ENCODE measurements around the gene ARHGDIA. TPM values are rescaled to one million over a fixed set of nuclear protein-coding genes. Genes with fewer than 3 reads are reported as not detected.

Gene ARHGDIA
- total RNA-seq, 4 donors from 2014 or later = 189 to 480 (median 323) TPM

DNA sequence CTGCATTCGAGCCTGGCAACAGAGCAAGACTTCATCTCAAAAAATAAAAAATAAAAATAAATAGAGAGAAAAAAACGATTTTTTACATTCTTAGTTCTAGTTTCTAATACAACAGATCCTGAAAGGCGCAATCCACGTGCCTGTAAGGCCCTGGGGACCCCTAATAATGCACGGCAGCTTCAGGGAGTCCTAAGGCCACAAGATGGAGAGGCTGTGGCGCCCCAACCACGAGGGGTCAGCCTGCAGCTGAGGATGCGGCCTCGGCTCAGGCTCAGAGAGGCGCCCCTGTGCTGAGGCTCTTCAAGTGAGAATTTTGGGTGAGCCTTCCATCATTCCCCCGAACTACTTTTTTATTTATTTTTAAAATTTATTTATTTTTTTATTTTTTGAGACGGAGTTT is 21.7 kb downstream of the ARHGDIA start:
- H3K4me3 ChIP-seq = no peak overlapping the region
- in situ Hi-C loops (cut with MboI; ENCODE audit: low pct_ligation_motif_present in 1 of 4, low pct_unique_long_range_greater_than_20kb in 1 of 4, low sequenced_read_pairs in 3 of 4) = no loop called here
- WGBS, 2 donors (ENCODE audit: low coverage in 1 of 2) = 90 to 93% methylated on average over 6 to 12 of the region's 12 CpGs
- peaks cover 0 to 86% (median 34%) of the 10 kb centered on the region in 4 donors for H3K36me3 ChIP-seq
- DNase-seq = no peak
- H3K27ac ChIP-seq = no peak overlapping the region
- no peaks in the 10 kb centered on the region for H3K4me1 ChIP-seq
- TF ChIP-seq POLR2A (IDR thresholded peaks at IDR 0.05) (no peak), POLR2AphosphoS5 (IDR thresholded peaks at IDR 0.05) (no peak), EP300 (IDR thresholded peaks at IDR 0.05; ENCODE audit: low read depth) (no peak)
- TF ChIP-seq, protein P1, sequence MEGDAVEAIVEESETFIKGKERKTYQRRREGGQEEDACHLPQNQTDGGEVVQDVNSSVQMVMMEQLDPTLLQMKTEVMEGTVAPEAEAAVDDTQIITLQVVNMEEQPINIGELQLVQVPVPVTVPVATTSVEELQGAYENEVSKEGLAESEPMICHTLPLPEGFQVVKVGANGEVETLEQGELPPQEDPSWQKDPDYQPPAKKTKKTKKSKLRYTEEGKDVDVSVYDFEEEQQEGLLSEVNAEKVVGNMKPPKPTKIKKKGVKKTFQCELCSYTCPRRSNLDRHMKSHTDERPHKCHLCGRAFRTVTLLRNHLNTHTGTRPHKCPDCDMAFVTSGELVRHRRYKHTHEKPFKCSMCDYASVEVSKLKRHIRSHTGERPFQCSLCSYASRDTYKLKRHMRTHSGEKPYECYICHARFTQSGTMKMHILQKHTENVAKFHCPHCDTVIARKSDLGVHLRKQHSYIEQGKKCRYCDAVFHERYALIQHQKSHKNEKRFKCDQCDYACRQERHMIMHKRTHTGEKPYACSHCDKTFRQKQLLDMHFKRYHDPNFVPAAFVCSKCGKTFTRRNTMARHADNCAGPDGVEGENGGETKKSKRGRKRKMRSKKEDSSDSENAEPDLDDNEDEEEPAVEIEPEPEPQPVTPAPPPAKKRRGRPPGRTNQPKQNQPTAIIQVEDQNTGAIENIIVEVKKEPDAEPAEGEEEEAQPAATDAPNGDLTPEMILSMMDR (IDR thresholded peaks at IDR 0.05) = no peak
- H3K9me3 ChIP-seq = no peaks in the 10 kb centered on the region
- no peaks in the 10 kb centered on the region for H3K27me3 ChIP-seq
- intact Hi-C loops (cut with DNase I; ENCODE audit: low total_unique reads) = no loop called here

DNA sequence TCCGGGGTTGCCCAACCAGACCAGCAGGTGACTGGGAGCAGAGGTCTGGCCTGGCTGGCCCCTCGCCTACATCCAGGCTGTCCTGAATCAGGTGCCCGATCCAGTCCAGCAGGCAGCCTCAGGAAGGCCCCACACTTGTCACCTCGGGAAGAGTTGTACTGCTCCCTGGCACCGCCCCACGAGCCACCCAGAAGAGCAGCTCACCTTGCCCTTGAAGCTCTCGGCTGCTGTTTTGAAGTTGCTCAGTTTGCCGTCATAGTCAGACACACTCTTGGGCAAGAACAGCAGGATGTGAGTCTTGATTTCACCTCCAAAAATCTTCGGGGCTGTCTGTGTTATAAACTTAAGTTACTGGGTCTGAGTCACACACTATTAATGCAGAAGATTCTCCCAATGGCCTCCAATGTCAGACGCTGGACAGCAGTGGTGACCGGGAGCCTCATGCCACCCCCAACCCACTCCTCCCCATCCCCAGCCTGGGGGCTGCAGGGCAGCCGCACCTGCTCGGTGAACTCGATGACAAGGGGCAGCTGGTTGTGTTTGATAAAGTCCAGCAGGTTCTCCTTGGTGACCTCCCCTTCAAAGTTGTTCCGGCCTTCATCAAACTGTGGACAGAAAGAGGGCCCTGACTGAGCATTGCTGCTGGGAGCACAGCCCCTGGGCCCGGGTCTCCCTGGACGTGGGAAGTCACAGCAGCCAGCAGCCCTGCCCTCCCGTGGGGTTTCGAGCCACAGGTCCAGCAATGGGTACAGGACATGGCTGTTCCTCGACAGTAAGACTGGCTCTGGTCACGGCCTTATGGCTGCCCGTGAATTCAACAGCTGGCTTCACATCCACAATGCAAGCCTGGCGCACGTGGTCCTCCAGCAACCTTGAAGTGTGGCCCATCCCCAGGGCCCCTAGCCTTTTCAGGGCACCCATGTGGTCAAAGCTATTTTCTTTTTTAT is 24.1 kb downstream of the ARHGDIA start:
- Histone ChIP-seq H3K27me3 (no peaks in the 10 kb centered on the region), H3K9me3 (no peaks in the 10 kb centered on the region), H3K27ac (no peak overlapping the region), H3K4me1 (no peaks in the 10 kb centered on the region), H3K4me3 (no peak overlapping the region), H3K36me3 (peaks cover 0 to 76% (median 31%) of the 10 kb centered on the region in 4 donors)
- intact Hi-C loops (cut with DNase I; ENCODE audit: low total_unique reads) (no loop called here), in situ Hi-C loops (cut with MboI; ENCODE audit: low pct_ligation_motif_present in 1 of 4, low pct_unique_long_range_greater_than_20kb in 1 of 4, low sequenced_read_pairs in 3 of 4) (no loop called here)
- TF ChIP-seq EP300 (IDR thresholded peaks at IDR 0.05; ENCODE audit: low read depth) (no peak), POLR2A (IDR thresholded peaks at IDR 0.05) (no peak)
- DNase-seq = no peak
- 67 to 85% methylated on average over 1 to 24 of the region's 24 CpGs for WGBS, 2 donors (ENCODE audit: low coverage in 1 of 2)

DNA sequence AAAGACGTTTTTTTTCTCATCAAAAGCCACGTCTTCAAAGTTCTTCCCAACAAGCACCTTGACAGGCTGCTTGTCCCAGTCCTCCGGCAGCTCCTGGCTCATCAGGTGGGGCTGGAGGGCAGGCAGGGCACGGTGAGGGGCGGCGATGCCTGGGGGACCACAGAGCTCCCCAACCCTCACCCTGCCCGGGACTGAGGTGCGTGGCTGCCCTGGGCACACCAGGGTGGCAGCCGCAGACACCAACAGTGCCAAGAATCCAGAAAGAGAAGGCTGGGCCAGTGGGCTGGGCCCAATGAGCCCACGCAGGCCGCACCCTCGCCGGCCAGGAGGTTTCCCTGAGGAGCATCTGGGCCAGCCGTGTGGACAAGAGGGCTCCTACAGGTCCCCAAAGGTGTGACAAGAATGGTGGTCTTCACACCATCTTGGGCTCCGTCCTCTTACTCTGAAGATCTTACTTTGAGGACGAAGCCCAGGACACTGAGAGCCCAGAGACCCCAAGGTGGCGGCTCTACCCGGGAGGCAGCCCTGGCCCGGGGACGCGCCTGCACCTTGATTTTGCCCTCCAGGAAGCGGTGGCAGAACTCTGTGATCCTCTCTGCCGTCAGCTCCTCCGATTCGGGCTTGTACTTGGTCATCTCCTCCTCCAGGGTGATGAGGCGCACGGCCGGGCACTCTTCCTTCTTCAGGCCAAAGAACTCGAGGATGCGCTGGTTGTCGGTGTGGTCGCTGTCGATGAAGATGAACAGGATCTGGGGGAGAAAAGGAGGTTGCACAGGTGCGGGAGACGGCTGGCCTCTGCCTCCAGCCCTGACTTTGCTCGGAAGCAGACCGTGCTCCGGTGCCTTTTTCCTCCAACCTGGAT is 25.0 kb downstream of the ARHGDIA start:
- Histone ChIP-seq H3K9me3 (no peaks in the 10 kb centered on the region), H3K4me3 (no peak overlapping the region), H3K4me1 (no peaks in the 10 kb centered on the region), H3K27ac (no peak overlapping the region), H3K27me3 (no peaks in the 10 kb centered on the region), H3K36me3 (peaks cover 0 to 67% (median 28%) of the 10 kb centered on the region in 4 donors)
- intact Hi-C loops (cut with DNase I; ENCODE audit: low total_unique reads) (no loop called here), in situ Hi-C loops (cut with MboI; ENCODE audit: low pct_ligation_motif_present in 1 of 4, low pct_unique_long_range_greater_than_20kb in 1 of 4, low sequenced_read_pairs in 3 of 4) (no loop called here)
- TF ChIP-seq EP300 (IDR thresholded peaks at IDR 0.05; ENCODE audit: low read depth) = no peak
- no peak for TF ChIP-seq POLR2A (IDR thresholded peaks at IDR 0.05)
- TF ChIP-seq, protein P1 (IDR thresholded peaks at IDR 0.05) = no peak
- TF ChIP-seq POLR2AphosphoS5 (IDR thresholded peaks at IDR 0.05) = no peak
- 96 to 100% methylated on average over 1 to 34 of the region's 38 CpGs for WGBS, 2 donors (ENCODE audit: low coverage in 1 of 2)
- no peak for DNase-seq

DNA sequence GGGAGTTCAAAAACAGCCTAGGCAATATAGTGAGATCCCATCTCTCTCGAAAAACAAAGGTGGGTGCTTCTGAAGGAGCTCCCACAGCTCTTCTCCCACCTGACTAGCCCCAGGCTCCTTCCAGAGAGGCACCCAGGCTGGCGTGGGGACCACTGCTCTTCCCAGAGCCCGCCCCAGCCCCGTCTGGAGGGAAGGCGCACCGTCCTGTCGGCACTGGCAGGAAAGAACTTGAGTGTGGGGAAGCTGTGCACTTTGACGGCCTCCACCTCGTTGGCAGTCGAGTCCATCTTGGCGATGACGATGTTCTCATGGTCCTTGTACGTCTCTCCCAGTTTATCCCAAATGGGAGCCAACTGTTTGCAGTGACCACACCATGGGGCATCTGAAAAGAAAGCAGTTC is 25.8 kb downstream of the ARHGDIA start:
- intact Hi-C loops (cut with DNase I; ENCODE audit: low total_unique reads) = no loop called here
- H3K27ac ChIP-seq = no peak overlapping the region
- no peak for TF ChIP-seq EP300 (IDR thresholded peaks at IDR 0.05; ENCODE audit: low read depth)
- TF ChIP-seq, protein P1 (IDR thresholded peaks at IDR 0.05) = no peak
- no peak for TF ChIP-seq POLR2A (IDR thresholded peaks at IDR 0.05)
- no peak for TF ChIP-seq POLR2AphosphoS5 (IDR thresholded peaks at IDR 0.05)
- in situ Hi-C loops (cut with MboI; ENCODE audit: low pct_ligation_motif_present in 1 of 4, low pct_unique_long_range_greater_than_20kb in 1 of 4, low sequenced_read_pairs in 3 of 4) = no loop called here
- DNase-seq = no peak
- no peak overlapping the region for H3K4me3 ChIP-seq
- H3K36me3 ChIP-seq = peaks cover 0 to 61% (median 28%) of the 10 kb centered on the region in 4 donors
- no peaks in the 10 kb centered on the region for H3K27me3 ChIP-seq
- H3K4me1 ChIP-seq = no peaks in the 10 kb centered on the region
- H3K9me3 ChIP-seq = no peaks in the 10 kb centered on the region
- WGBS, 2 donors (ENCODE audit: low coverage in 1 of 2) = 89 to 97% methylated on average over 5 to 13 of the region's 13 CpGs
